ENCODE results near the gene GLRX. TPM values are rescaled to one million over a fixed set of nuclear protein-coding genes. Genes with fewer than 3 reads are reported as not detected.

GLRX gene
- total and polyA plus RNA-seq, 2 of the 13 experiments (the other 11 are each of a cell fraction or from before 2014, with no cell fraction given): 63.8 to 499 TPM

GRCh38 chr5:95839658-95840057 lies 17.1 kb upstream of the GLRX start:
- Histone ChIP-seq H3K4me1 (ENCODE audit: insufficient read depth, low read length) (peaks cover 73% of the 10 kb centered on the region), H3K27me3 (ENCODE audit: control insufficient read depth in 1 of 2, insufficient read depth in 2 of 2, low read length in 2 of 2) (no peaks in the 10 kb centered on the region), H2AFZ (ENCODE audit: low read length) (peak overlapping the region; percentile 64), H4K20me1 (ENCODE audit: insufficient read depth, low read length) (no peaks in the 10 kb centered on the region), H3K79me2 (ENCODE audit: insufficient read depth, low read length) (no peaks in the 10 kb centered on the region), H3K9ac (ENCODE audit: insufficient read depth, low read depth, low read length) (no peak overlapping the region), H3K4me2 (ENCODE audit: low read depth, low read length) (peak overlapping the region; percentile 10), H3K27ac (ENCODE audit: extremely low read length, insufficient read depth, low read length) (no peak overlapping the region), H3K36me3 (replicated peaks in 1 of 2; ENCODE audit: control insufficient read depth in 1 of 2, insufficient read depth in 2 of 2, low read length in 2 of 2) (no peaks in the 10 kb centered on the region), H3K4me3 (replicated peaks in 1 of 3; ENCODE audit: insufficient read depth in 1 of 3, low read depth in 2 of 3, low read length in 3 of 3) (no peak overlapping the region), H3K9me3 (ENCODE audit: low read length) (no peaks in the 10 kb centered on the region)
- ATAC-seq (peak; percentile 12; the same call in 2 of the 3 replicates), DNase-seq (ENCODE audit: low spot score) (peak; percentile 69), FAIRE-seq (no peak)
- in situ Hi-C loops (cut with HindIII; ENCODE audit: extremely low pct_ligation_motif_present, low pct_unique_long_range_greater_than_20kb): loop anchor here (5.0 to 25.0 kb wide), 3 partner anchors 197 to 552 kb away; partner anchors contain the start of genes ARSK, MCTP1 and SKIC3
- POLR2A ChIA-PET: interaction anchor here (0.7 to 7.8 kb wide), 3 partner anchors 11 to 57 kb away, joined by 4 to 130 read pairs (median 4); partner anchors contain the start of gene GLRX
- whole genome bisulfite sequencing (ENCODE audit: low lambda C conversion rate): 10% methylated on average over 2 of the region's 2 CpGs
- intact Hi-C loops (cut with micrococcal nuclease; ENCODE audit: unreplicated experiment): loop anchor here (5.0 to 10.0 kb wide), 3 partner anchors 37 to 875 kb away; partner anchors contain the start of genes ARSK and SKIC3
- no TSS peak for BruUV-seq (replicated peaks)
- CTCF ChIA-PET (ENCODE audit: low intra/inter-chr PET ratio, low total read pairs): no interaction called here
- TF ChIP-seq ZNF580 (CRISPR knock-in tag; IDR thresholded peaks at IDR 0.05; ENCODE audit: borderline replicate concordance, low read depth) (0 out of 2 replicates have a peak, but pooled peaks have one; percentile 16), SOX6 (IDR thresholded peaks at IDR 0.05) (no peak), SOX6 (CRISPR knock-in tag; IDR thresholded peaks at IDR 0.05) (peak; percentile 25; the same call in 1 of the 2 replicates), GATAD2A (CRISPR knock-in tag; IDR thresholded peaks at IDR 0.05) (peak; percentile 42; the same call in 1 of the 2 replicates), ZSCAN9 (CRISPR knock-in tag; IDR thresholded peaks at IDR 0.05; ENCODE audit: borderline replicate concordance) (no peak), GATAD1 (CRISPR knock-in tag; IDR thresholded peaks at IDR 0.05) (0 out of 2 replicates have a peak, but pooled peaks have one; percentile 15), ZFX (CRISPR knock-in tag; IDR thresholded peaks at IDR 0.05; ENCODE audit: low read depth) (peak; percentile 19; the same call in 1 of the 2 replicates), ZNF644 (CRISPR knock-in tag; IDR thresholded peaks at IDR 0.05; ENCODE audit: low read depth) (peak; percentile 50; the same call in 1 of the 2 replicates), IRX3 (CRISPR knock-in tag; IDR thresholded peaks at IDR 0.05; ENCODE audit: borderline replicate concordance, low read depth) (no peak), HMG20A (CRISPR knock-in tag; IDR thresholded peaks at IDR 0.05; ENCODE audit: borderline replicate concordance) (peak; percentile 24; the same call in 1 of the 2 replicates), JARID2 (CRISPR knock-in tag; IDR thresholded peaks at IDR 0.05; ENCODE audit: insufficient replicate concordance) (no peak), SAP130 (CRISPR knock-in tag; IDR thresholded peaks at IDR 0.05; ENCODE audit: low read depth) (peak; percentile 31; the same call in 1 of the 2 replicates), SOX5 (CRISPR knock-in tag; IDR thresholded peaks at IDR 0.05; ENCODE audit: borderline replicate concordance) (peak; percentile 50; the same call in 1 of the 2 replicates), SOX13 (IDR thresholded peaks at IDR 0.05) (no peak), SOX13 (CRISPR knock-in tag; conservative IDR thresholded peaks at IDR 0.05 in 1 of 2, IDR thresholded peaks at IDR 0.05 in 1 of 2) (peak in 1 of 2 experiments; percentile 44; a peak in 2 of 4 replicates), MTERF4 (CRISPR knock-in tag; IDR thresholded peaks at IDR 0.05) (0 out of 2 replicates have a peak, but pooled peaks have one; percentile 23), ETV5 (CRISPR knock-in tag; IDR thresholded peaks at IDR 0.05; ENCODE audit: borderline replicate concordance) (peak; percentile 17; the same call in 1 of the 2 replicates), HIVEP1 (CRISPR knock-in tag; IDR thresholded peaks at IDR 0.05) (no peak), ZNF503 (CRISPR knock-in tag; IDR thresholded peaks at IDR 0.05) (no peak), ELF3 (CRISPR knock-in tag; IDR thresholded peaks at IDR 0.05) (peak; percentile 82), ZNF292 (CRISPR knock-in tag; IDR thresholded peaks at IDR 0.05; ENCODE audit: borderline replicate concordance, low read depth) (no peak), ZNF326 (CRISPR knock-in tag; IDR thresholded peaks at IDR 0.05; ENCODE audit: borderline replicate concordance) (no peak), SYNCRIP (IDR thresholded peaks at IDR 0.05; ENCODE audit: insufficient read depth, low read depth, low read length) (no peak), NR2F1 (CRISPR knock-in tag; IDR thresholded peaks at IDR 0.05) (no peak)

Measured in HepG2 (cell line).